ENCODE data around the gene GCK. TPM values are rescaled to one million over a fixed set of nuclear protein-coding genes. Genes with fewer than 3 reads are reported as not detected.

Gene GCK
- polyA plus RNA-seq, 1 donor from 2014 or later, result 0.68 TPM

- H3K4me1 Mint-ChIP-seq, result peaks cover 15 to 26% (median 24%) of the 10 kb centered on the region in 3 donors
- H3K27ac Mint-ChIP-seq, result peak within 1 kb of the TSS; percentile 7 to 83 (median 62)
- H3K27me3 Mint-ChIP-seq, result no peaks in the 10 kb centered on the region
- H3K36me3 Mint-ChIP-seq, result peaks cover 5% of the 10 kb centered on the region
- peak within 1 kb of the TSS; percentile 84 to 94 (median 92) for H3K4me3 Mint-ChIP-seq
- peaks cover 0 to 3% (median 0%) of the 10 kb centered on the region in 3 donors for H3K9me3 Mint-ChIP-seq
These were observed 65.8 kb downstream of the GCK start, which contains the start of gene POLD2 for GRCh38 chr7:44123190-44124003. TSS of gene POLD2 (minus strand) at chr7:44123548. CDS start at chr7:44122053, 1,495 bp downstream.

- Mint-ChIP-seq H3K36me3 (peaks cover 5% of the 10 kb centered on the region), H3K27ac (peak overlapping the region; percentile 7 to 83 (median 36)), H3K4me3 (peak overlapping the region; percentile 84 to 94 (median 92)), H3K9me3 (peaks cover 0 to 3% (median 0%) of the 10 kb centered on the region in 3 donors), H3K4me1 (peaks cover 15 to 26% (median 24%) of the 10 kb centered on the region in 3 donors), H3K27me3 (no peaks in the 10 kb centered on the region)
These were observed 66.7 kb downstream of the GCK start for GRCh38 chr7:44122529-44122928.

DNA sequence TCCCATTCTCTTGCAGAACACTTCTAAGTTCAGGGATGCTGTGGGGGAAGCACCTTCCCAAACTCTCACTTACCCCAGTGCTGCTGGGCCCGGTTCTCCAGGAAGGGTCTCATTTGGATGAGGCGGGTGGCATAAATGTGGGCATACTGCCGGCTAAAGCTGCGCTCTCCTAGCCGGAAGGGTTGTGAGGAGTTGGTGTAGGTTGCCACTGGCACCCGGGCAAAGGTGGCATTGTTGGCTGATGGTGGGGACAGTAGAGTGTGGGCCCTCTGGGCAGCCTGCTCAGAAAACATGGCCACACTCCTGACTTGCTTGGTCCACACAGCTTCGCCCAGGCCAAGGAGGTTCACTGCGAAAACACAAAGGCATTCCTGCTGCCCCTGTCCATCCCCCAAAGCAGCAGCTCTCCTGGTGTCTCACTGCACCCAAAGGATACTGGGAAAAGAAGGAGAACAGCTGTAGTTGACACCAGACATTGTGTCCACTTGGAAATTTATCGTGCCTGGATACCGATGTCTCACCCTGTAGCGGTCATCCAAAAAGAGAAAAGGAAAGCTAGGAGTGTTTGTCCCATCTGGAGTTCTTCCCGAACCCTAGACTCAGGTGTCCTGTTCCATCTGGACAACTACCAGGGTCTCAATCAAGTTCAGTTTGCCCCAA, 67.3 kb downstream of the GCK start:
- Mint-ChIP-seq H3K27ac (no peak overlapping the region), H3K4me3 (peak overlapping the region in 3 of 4 donors; percentile 14 to 92 (median 91))

DNA sequence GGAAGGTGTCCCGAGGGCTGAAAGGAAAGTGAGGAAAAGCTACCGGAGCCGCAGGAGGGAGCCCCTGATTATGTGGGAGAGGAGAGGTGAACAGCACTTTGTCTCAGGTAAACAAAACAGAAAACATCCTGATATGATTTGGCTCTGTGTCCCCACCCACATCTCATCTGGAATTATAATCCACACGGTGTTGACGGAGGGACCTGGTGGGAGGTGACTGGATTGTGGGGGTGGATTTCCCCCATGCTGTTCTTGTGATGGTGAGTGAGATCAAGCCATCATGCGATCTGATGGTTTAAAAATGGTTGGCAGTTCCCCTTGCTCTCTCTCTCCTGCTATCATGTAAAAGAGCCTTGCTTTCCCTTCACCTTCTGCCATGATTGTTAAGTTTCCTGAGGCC, 68.8 kb downstream of the GCK start:
- Mint-ChIP-seq H3K4me3 (peak overlapping the region in 1 of 4 donors; percentile 76), H3K27me3 (no peaks in the 10 kb centered on the region), H3K9me3 (no peaks in the 10 kb centered on the region), H3K4me1 (peaks cover 15 to 26% (median 22%) of the 10 kb centered on the region in 3 donors), H3K36me3 (peaks cover 5% of the 10 kb centered on the region), H3K27ac (peak overlapping the region in 1 of 3 donors; percentile 36)

More for the DNA sequence above, 67.3 kb downstream of the GCK start:
- no peaks in the 10 kb centered on the region for H3K27me3 Mint-ChIP-seq
- H3K9me3 Mint-ChIP-seq, result peaks cover 0 to 3% (median 0%) of the 10 kb centered on the region in 3 donors
- peaks cover 5% of the 10 kb centered on the region for H3K36me3 Mint-ChIP-seq
- peaks cover 15 to 26% (median 22%) of the 10 kb centered on the region in 3 donors for H3K4me1 Mint-ChIP-seq

GRCh38 chr7:44119829-44120380, 69.3 kb downstream of the GCK start:
- peaks cover 15 to 23% (median 22%) of the 10 kb centered on the region in 3 donors for H3K4me1 Mint-ChIP-seq
- H3K9me3 Mint-ChIP-seq, result no peaks in the 10 kb centered on the region
- H3K27me3 Mint-ChIP-seq, result no peaks in the 10 kb centered on the region
- peak overlapping the region in 1 of 3 donors; percentile 36 for H3K27ac Mint-ChIP-seq
- peaks cover 5% of the 10 kb centered on the region for H3K36me3 Mint-ChIP-seq
- peak overlapping the region in 1 of 4 donors; percentile 76 for H3K4me3 Mint-ChIP-seq

DNA sequence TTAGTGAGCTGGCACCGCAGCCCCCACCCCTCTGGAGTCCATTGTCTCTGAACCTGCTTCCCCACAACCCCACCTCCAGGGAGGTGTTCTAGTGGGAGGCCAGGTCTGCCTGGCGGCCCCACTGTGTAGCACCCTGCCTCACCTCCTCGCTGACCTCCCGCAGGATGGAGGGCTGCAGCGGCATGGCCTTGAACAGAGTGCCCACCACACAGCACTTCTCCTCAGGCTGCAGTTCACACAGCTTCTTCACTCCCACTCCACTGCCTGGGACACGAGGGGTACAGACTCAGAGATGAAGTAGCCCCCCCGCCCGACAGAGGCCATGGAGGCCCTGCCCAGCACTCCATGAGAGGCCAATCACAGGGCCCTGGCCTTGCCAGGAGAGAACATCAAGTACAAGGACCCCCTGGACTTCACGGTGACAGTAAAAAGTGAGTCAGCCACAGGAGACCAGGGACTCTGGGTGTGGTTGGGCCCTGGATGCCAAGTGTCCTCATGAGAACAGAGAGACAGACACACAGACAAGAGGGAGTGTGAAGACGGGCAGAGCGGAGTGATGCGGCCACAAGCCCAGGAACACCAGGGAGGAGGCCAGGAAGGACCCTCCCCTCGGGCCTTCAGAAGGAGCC, 71.3 kb downstream of the GCK start:
- H3K4me1 Mint-ChIP-seq, result peaks cover 13 to 21% (median 20%) of the 10 kb centered on the region in 3 donors
- no peak overlapping the region for H3K27ac Mint-ChIP-seq
- no peak overlapping the region for H3K4me3 Mint-ChIP-seq
- H3K27me3 Mint-ChIP-seq, result no peaks in the 10 kb centered on the region
- H3K9me3 Mint-ChIP-seq, result no peaks in the 10 kb centered on the region
- peaks cover 5% of the 10 kb centered on the region for H3K36me3 Mint-ChIP-seq

GRCh38 chr7:44116789-44117666, 72.2 kb downstream of the GCK start:
- H3K27me3 Mint-ChIP-seq, result no peaks in the 10 kb centered on the region
- H3K4me1 Mint-ChIP-seq, result peaks cover 8 to 15% (median 12%) of the 10 kb centered on the region in 3 donors
- H3K36me3 Mint-ChIP-seq, result peaks cover 5% of the 10 kb centered on the region
- H3K27ac Mint-ChIP-seq, result peak overlapping the region in 1 of 3 donors; percentile 13
- no peak overlapping the region for H3K4me3 Mint-ChIP-seq
- no peaks in the 10 kb centered on the region for H3K9me3 Mint-ChIP-seq

DNA sequence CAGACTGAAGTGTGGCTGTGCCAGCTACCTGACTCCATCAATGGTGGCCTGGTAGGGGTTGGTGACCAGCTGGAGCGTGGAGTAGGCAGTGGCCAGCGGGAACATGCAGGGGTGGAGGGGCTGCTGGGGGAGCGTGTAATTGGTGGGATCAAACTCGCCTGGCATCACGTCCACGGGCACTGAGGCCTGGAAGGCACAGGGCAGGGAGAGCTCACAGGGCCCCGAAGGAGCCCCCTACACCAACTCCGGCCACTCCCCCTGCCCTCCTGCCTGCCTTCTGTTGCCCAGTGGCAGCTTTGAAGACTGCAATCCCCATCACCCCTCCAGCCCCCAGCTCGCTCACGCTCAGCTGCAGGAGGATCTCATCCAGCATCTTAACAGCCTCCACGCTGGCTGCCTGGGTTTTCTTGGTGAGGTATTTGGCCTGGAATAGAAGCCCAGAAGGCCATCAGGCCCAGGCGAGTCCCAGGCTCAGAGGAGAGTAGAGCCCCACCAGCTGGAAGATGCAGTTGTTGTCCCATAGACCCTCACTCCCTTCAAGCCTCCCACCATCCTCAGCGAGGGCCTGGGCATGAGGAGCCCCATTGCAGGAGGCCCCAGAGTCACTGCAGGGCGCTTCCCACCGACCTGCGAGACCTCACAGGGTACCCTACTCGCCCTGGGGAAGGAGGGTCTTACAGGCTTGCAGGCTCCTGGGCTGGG, 73.0 kb downstream of the GCK start:
- Mint-ChIP-seq H3K4me1 (peaks cover 7 to 15% (median 12%) of the 10 kb centered on the region in 3 donors), H3K27me3 (no peaks in the 10 kb centered on the region), H3K27ac (no peak overlapping the region), H3K9me3 (no peaks in the 10 kb centered on the region), H3K36me3 (peaks cover 5% of the 10 kb centered on the region), H3K4me3 (no peak overlapping the region)

DNA sequence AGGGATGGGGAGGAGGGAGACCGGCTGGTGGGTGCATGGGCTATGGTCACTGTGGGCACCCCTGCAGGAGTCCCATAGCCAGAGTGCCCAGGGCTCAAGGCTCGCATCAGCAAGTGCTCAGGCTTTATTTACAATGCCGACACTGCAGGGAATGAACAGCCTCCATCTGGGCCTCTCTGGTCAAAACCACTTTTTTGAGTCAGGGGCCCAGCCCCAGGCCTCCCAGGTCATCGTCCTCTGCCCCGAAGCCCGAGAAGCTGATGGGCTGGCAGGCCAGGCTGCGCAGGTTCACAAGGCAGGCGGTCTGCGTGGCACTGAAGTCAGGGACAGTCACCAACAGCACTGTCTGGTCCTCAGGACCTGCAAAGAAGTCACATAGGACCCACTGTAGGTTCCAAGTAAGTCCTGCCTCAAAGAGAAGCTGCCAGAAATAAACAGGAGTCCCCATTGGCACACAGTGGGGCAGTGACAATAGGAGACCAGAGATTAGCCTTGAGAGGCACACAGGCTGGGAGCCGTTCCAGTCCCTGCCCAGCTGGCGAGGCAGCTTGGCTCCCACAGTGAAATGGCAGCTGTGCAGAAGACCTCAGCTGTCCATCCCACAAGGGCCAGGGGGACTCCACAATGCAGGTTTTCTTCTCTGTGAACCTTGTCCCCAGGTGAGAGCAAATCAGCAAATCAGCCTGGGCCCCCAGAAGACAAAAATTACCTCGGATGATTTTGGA, 74.5 kb downstream of the GCK start:
- H3K4me3 Mint-ChIP-seq, result peak overlapping the region in 1 of 4 donors; percentile 67
- H3K27ac Mint-ChIP-seq, result peak overlapping the region in 1 of 3 donors; percentile 50
- peaks cover 4% of the 10 kb centered on the region for H3K27me3 Mint-ChIP-seq
- no peaks in the 10 kb centered on the region for H3K9me3 Mint-ChIP-seq
- peaks cover 3% of the 10 kb centered on the region for H3K36me3 Mint-ChIP-seq
- peaks cover 0 to 5% (median 4%) of the 10 kb centered on the region in 3 donors for H3K4me1 Mint-ChIP-seq

DNA sequence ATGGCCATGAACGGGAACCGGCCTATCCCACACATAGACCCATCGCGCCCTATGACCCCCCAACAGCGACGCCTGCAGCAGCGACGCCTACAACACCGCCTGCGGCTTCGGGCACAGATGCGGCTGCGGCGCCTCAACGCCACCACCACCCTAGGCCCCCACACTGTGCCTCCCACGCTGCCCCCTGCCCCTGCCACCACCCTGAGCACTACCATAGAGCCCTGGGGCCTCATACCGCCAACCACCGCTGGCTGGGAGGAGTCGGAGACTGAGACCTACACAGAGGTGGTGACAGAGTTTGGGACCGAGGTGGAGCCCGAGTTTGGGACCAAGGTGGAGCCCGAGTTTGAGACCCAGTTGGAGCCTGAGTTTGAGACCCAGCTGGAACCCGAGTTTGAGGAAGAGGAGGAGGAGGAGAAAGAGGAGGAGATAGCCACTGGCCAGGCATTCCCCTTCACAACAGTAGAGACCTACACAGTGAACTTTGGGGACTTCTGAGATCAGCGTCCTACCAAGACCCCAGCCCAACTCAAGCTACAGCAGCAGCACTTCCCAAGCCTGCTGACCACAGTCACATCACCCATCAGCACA, 75.4 kb downstream of the GCK start:
- Mint-ChIP-seq H3K36me3 (peaks cover 2% of the 10 kb centered on the region), H3K4me1 (no peaks in the 10 kb centered on the region), H3K9me3 (no peaks in the 10 kb centered on the region), H3K27me3 (peaks cover 4% of the 10 kb centered on the region), H3K4me3 (no peak overlapping the region), H3K27ac (no peak overlapping the region)

- H3K27me3 Mint-ChIP-seq, result peaks cover 4% of the 10 kb centered on the region
- H3K27ac Mint-ChIP-seq, result peak overlapping the region in 1 of 3 donors; percentile 6
- H3K4me3 Mint-ChIP-seq, result no peak overlapping the region
- no peaks in the 10 kb centered on the region for H3K9me3 Mint-ChIP-seq
- H3K4me1 Mint-ChIP-seq, result no peaks in the 10 kb centered on the region
- H3K36me3 Mint-ChIP-seq, result no peaks in the 10 kb centered on the region
These were observed 76.1 kb downstream of the GCK start for GRCh38 chr7:44112997-44113763.
